Testis (tissue), 2 donors: ENCODE results near the gene IL22RA1.

Source experiments
- CTCF ChIP-seq, 3 experiments: fragments of 450-650 bp in 2 of 3; fragments of 200-600 bp in 1 of 3; sonication (generic) in 1 of 3; IDR thresholded peaks; one replicate each; pipeline ENCODE4 v1.5.1; 2016 to 2019; ENCODE audit warnings: antibody characterized with exemption in 3 of 3, mild to moderate bottlenecking in 2 of 3, moderate library complexity in 1 of 3
- POLR2A ChIP-seq: fragments of 450-650 bp; IDR thresholded peaks from one replicate; pipeline ENCODE4 v1.6.1; 2017; ENCODE audit warnings: antibody characterized with exemption, mild to moderate bottlenecking, moderate library complexity

- no peak for TF ChIP-seq CTCF (IDR thresholded peaks at IDR 0.05)
- no peak for TF ChIP-seq POLR2A
These were observed 58.9 kb downstream of the IL22RA1 start for GRCh38 chr1:24084050-24084449.
